Panc1 (cell line): ENCODE data around the gene RABL6. TPM values are rescaled to one million over a fixed set of nuclear protein-coding genes. Genes with fewer than 3 reads are reported as not detected.

ENCODE experiments used
- ATAC-seq: fragments of 200-7000 bp; cut with Tn5 transposase; 2 replicates; pipeline ENCODE4 v1.9.1; 2020; ENCODE audit warnings: mild to moderate bottlenecking, moderate library complexity
- BruUV-seq: library from RNA; stranded (reverse); fragments of 400-500 nt; replicated peaks from 2 replicates; lab custom pipeline; 2021; lab: Mats Ljungman, UMichigan
- CTCF ChIA-PET: fragments of 300-600 bp; sonication (Branson Sonifier 250); formaldehyde crosslinking; loops from one replicate; lab custom pipeline; 2022; ENCODE audit warnings: antibody characterized with exemption; lab: Charles Lee
- POLR2A ChIA-PET: fragments of 300-600 bp; sonication (Branson Sonifier 250); formaldehyde crosslinking; loops from one replicate; lab custom pipeline; 2022; ENCODE audit warnings: antibody characterized with exemption; lab: Charles Lee
- DNase-seq: peaks from one replicate; pipeline ENCODE4 v3.0.0-alpha.2; 2010; ENCODE audit warnings: low read depth, low spot score
- H3K27ac ChIP-seq: 2 replicates; pipeline ENCODE4 v1.5.1; 2011; ENCODE audit warnings: mild to moderate bottlenecking, low read length, inconsistent platforms
- H3K27me3 ChIP-seq: fragments of 200-500 bp; sonication (Bioruptor generic); 2 replicates; pipeline ENCODE4 v1.6.0; 2014; ENCODE audit warnings: low read length, inconsistent platforms; ENCODE audit not compliant: control insufficient read depth, insufficient read depth
- H3K36me3 ChIP-seq: fragments of 200-500 bp; sonication (Bioruptor generic); 2 replicates; pipeline ENCODE4 v1.5.1; 2014; ENCODE audit warnings: inconsistent platforms, mild to moderate bottlenecking, low read length, moderate library complexity; ENCODE audit not compliant: control insufficient read depth, insufficient read depth
- H3K4me1 ChIP-seq: 2 replicates; pipeline ENCODE4 v1.5.1; 2011; ENCODE audit warnings: inconsistent platforms, mild to moderate bottlenecking, low read length, moderate library complexity; ENCODE audit not compliant: control insufficient read depth, insufficient read depth
- H3K4me3 ChIP-seq, 2 experiments: 2 replicates each; pipeline ENCODE4 v1.5.1; 2011 to 2012; ENCODE audit warnings: low read depth in 2 of 2, low read length in 2 of 2, mild to moderate bottlenecking in 2 of 2, inconsistent platforms in 1 of 2, moderate library complexity in 1 of 2
- H3K9me3 ChIP-seq: fragments of 200-500 bp; sonication (Bioruptor generic); 2 replicates; pipeline ENCODE4 v1.5.1; 2014; ENCODE audit warnings: low read depth, mild to moderate bottlenecking, inconsistent platforms, low read length, moderate library complexity; ENCODE audit not compliant: control insufficient read depth, insufficient read depth
- CTCF ChIP-seq: fragments of 450-650 bp; IDR thresholded peaks from 2 replicates; pipeline ENCODE4 v1.5.1; 2017; ENCODE audit warnings: mild to moderate bottlenecking
- POLR2AphosphoS5 ChIP-seq: IDR thresholded peaks from 2 replicates; pipeline ENCODE4 v1.6.1; 2012; ENCODE audit warnings: mild to moderate bottlenecking, low read depth, low read length, moderate library complexity
- SIN3A ChIP-seq: IDR thresholded peaks from 2 replicates; pipeline ENCODE4 v1.6.1; 2012; ENCODE audit warnings: low read depth, mild to moderate bottlenecking, low read length, moderate library complexity, borderline replicate concordance; ENCODE audit not compliant: insufficient read depth
- TCF7L2 ChIP-seq: IDR thresholded peaks from 2 replicates; pipeline ENCODE4 v1.6.1; 2011; ENCODE audit warnings: mild to moderate bottlenecking, low read depth, low read length, inconsistent platforms
- in situ Hi-C: cut with HindIII; loops from 2 replicates; pipeline ENCODE4 v1.10.0; 2016; ENCODE audit warnings: low sequenced_read_pairs, low pct_unique_long_range_greater_than_20kb
- intact Hi-C: fragments of 100-400 bp; cut with micrococcal nuclease; formaldehyde crosslinking; loops from one replicate; pipeline ENCODE4 v1.10.0; 2022; ENCODE audit not compliant: unreplicated experiment
- total RNA-seq: library from RNA; stranded (reverse); gene quantifications from one replicate; pipeline ENCODE4 v1.2.1, GENCODE V29; 2021; ENCODE audit not compliant: unreplicated experiment
- TF ChIP-seq, protein P1 (sequence below), 2 experiments: IDR thresholded peaks; 2 replicates each; pipeline ENCODE4 v1.6.1; 2011 to 2012; ENCODE audit warnings: low read depth in 2 of 2, control low read depth in 1 of 2, low read length in 1 of 2, mild to moderate bottlenecking in 1 of 2, moderate library complexity in 1 of 2; ENCODE audit not compliant: insufficient read depth in 1 of 2

RABL6 gene
- total RNA-seq, 1 experiment from 2014 or later, result 106 TPM

DNA sequence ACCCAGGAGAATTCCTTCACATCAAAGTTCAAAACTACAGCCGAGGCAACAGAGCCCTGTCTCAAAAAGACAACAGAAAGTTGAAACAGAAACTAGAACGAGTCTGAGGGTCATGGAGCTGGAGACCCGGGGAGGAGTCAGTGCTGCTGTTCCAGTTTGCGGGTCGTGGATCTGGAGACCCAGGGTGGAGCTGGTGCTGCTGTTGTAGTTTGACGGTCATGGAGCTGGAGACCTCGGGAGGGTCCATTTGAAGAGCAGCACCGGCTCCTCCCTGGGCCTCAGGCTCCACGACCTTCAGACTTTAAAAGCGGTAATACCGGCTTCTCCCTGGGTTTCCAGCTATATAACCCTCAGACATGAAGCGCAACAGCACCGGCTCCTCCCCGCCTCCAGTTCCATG is 30.4 kb upstream of the RABL6 start:
- Histone ChIP-seq H3K27me3 (no peaks in the 10 kb centered on the region), H3K27ac (no peak overlapping the region), H3K36me3 (no peaks in the 10 kb centered on the region), H3K4me1 (no peaks in the 10 kb centered on the region), H3K9me3 (no peaks in the 10 kb centered on the region; the same call in 1 of the 2 replicates), H3K4me3 (no peak overlapping the region)
- ChIA-PET POLR2A (interaction anchor here (0.6 kb wide), 1 partner anchor 57 kb away, joined by 3 read pairs; no protein-coding TSS in a partner anchor), CTCF (interaction anchor here (1.4 kb wide), 1 partner anchor 10 kb away, joined by 3 read pairs; no protein-coding TSS in a partner anchor)
- intact Hi-C loops, result no loop called here
- no peak for TF ChIP-seq SIN3A
- TF ChIP-seq TCF7L2, result no peak
- no peak for TF ChIP-seq POLR2AphosphoS5
- TF ChIP-seq, protein P1, sequence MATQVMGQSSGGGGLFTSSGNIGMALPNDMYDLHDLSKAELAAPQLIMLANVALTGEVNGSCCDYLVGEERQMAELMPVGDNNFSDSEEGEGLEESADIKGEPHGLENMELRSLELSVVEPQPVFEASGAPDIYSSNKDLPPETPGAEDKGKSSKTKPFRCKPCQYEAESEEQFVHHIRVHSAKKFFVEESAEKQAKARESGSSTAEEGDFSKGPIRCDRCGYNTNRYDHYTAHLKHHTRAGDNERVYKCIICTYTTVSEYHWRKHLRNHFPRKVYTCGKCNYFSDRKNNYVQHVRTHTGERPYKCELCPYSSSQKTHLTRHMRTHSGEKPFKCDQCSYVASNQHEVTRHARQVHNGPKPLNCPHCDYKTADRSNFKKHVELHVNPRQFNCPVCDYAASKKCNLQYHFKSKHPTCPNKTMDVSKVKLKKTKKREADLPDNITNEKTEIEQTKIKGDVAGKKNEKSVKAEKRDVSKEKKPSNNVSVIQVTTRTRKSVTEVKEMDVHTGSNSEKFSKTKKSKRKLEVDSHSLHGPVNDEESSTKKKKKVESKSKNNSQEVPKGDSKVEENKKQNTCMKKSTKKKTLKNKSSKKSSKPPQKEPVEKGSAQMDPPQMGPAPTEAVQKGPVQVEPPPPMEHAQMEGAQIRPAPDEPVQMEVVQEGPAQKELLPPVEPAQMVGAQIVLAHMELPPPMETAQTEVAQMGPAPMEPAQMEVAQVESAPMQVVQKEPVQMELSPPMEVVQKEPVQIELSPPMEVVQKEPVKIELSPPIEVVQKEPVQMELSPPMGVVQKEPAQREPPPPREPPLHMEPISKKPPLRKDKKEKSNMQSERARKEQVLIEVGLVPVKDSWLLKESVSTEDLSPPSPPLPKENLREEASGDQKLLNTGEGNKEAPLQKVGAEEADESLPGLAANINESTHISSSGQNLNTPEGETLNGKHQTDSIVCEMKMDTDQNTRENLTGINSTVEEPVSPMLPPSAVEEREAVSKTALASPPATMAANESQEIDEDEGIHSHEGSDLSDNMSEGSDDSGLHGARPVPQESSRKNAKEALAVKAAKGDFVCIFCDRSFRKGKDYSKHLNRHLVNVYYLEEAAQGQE (IDR thresholded peaks at IDR 0.05; ENCODE audit: insufficient read depth in 1 of 2, low read depth in 2 of 2, low read length in 1 of 2), result no peak
- TF ChIP-seq CTCF, result no peak
- BruUV-seq, result no TSS peak
- in situ Hi-C loops, result no loop called here
- ATAC-seq (no peak), DNase-seq (no peak)

DNA sequence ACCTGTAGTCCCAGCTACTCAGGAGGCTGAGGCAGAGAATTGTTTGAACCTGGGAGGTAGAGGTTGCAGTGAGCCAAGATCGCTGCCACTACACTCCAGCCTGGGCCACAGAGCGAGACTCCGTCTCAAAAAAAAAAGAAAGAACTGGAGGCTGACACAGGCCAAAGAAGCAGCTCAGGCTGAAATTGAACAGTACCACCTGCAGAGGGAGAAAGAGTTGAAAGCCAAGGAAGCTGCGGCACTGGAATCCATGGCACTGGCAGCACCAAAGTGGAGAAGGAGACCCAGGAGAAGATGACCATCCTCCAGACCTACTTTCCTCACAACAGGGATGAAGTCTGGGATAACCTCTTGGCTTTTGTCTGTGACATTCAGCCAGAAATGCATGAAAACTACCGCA is 27.9 kb upstream of the RABL6 start:
- CTCF ChIA-PET, result no interaction called here

More for the DNA sequence above, 27.9 kb upstream of the RABL6 start:
- in situ Hi-C loops (no loop called here), intact Hi-C loops (no loop called here)
- Histone ChIP-seq H3K9me3 (no peaks in the 10 kb centered on the region), H3K27me3 (no peaks in the 10 kb centered on the region), H3K36me3 (no peaks in the 10 kb centered on the region), H3K4me1 (no peaks in the 10 kb centered on the region), H3K4me3 (no peak overlapping the region), H3K27ac (no peak overlapping the region)
- TF ChIP-seq TCF7L2 (no peak), POLR2AphosphoS5 (no peak)
- TF ChIP-seq, protein P1 (IDR thresholded peaks at IDR 0.05; ENCODE audit: insufficient read depth in 1 of 2, low read depth in 2 of 2, low read length in 1 of 2), result no peak
- DNase-seq (no peak), ATAC-seq (no peak)
- no TSS peak for BruUV-seq
- POLR2A ChIA-PET, result no interaction called here
